Activated CD4-positive, alpha-beta T cell treated with anti-CD3 and anti-CD28 coated beads for 4 hours (primary cell): ENCODE results near the gene SHISA3.
"Not testable (repeated sequence)": the region's sequence is repeated elsewhere in the genome, so short reads cannot be mapped to it uniquely, and the experiment has no call there.

ENCODE experiments used
- DNase-seq, 2 donors: peaks; one replicate each; pipeline ENCODE4 v3.0.0-alpha.2; 2020

Gene SHISA3

GRCh38 chr4:42396752-42397634, at the start of gene SHISA3:
Gene SHISA3 (plus strand): TSS chr4:42397488. CDS start chr4:42398057, 569 bp downstream.
- DNase-seq: no peak

- DNase-seq: no peak
Measured at GRCh38 chr4:42348247-42348646, 49.0 kb upstream of the SHISA3 start.

- DNase-seq: no peak
Measured at GRCh38 chr4:42348692-42349091, 48.6 kb upstream of the SHISA3 start.

- DNase-seq: no peak
Measured at GRCh38 chr4:42350611-42351182, 46.6 kb upstream of the SHISA3 start.

- no peak for DNase-seq
Measured at GRCh38 chr4:42352049-42352448, 45.2 kb upstream of the SHISA3 start.

- no peak for DNase-seq
Measured at GRCh38 chr4:42357325-42357724, 40.0 kb upstream of the SHISA3 start.

GRCh38 chr4:42359711-42360110, 37.6 kb upstream of the SHISA3 start:
- DNase-seq: no peak

GRCh38 chr4:42360256-42360669, 37.0 kb upstream of the SHISA3 start:
- no peak for DNase-seq

GRCh38 chr4:42361456-42361855, 35.8 kb upstream of the SHISA3 start:
- DNase-seq: no peak

- DNase-seq: no peak
Measured at GRCh38 chr4:42362591-42362990, 34.7 kb upstream of the SHISA3 start.

GRCh38 chr4:42363614-42364013, 33.7 kb upstream of the SHISA3 start:
- DNase-seq: no peak

GRCh38 chr4:42364266-42365053, 32.8 kb upstream of the SHISA3 start:
- DNase-seq: no peak

GRCh38 chr4:42366959-42367358, 30.3 kb upstream of the SHISA3 start:
- no peak for DNase-seq

GRCh38 chr4:42369489-42369888, 27.8 kb upstream of the SHISA3 start:
- DNase-seq: no peak

- DNase-seq: no peak
Measured at GRCh38 chr4:42371305-42372252, 25.7 kb upstream of the SHISA3 start.

GRCh38 chr4:42372303-42372702, 25.0 kb upstream of the SHISA3 start:
- DNase-seq: not testable (repeated sequence)

- DNase-seq: no peak
Measured at GRCh38 chr4:42377497-42377896, 19.8 kb upstream of the SHISA3 start.

GRCh38 chr4:42381666-42382065, 15.6 kb upstream of the SHISA3 start:
- no peak for DNase-seq

- DNase-seq: no peak
Measured at GRCh38 chr4:42385516-42385915, 11.8 kb upstream of the SHISA3 start.

- DNase-seq: no peak
Measured at GRCh38 chr4:42390622-42391354, 6.5 kb upstream of the SHISA3 start.

GRCh38 chr4:42391355-42391664, 6.0 kb upstream of the SHISA3 start:
- no peak for DNase-seq

GRCh38 chr4:42391981-42392380, 5.3 kb upstream of the SHISA3 start:
- DNase-seq: no peak
